Neural progenitor cell (in vitro differentiated cells): ENCODE results near the gene RANGAP1. TPM values are rescaled to one million over a fixed set of nuclear protein-coding genes. Genes with fewer than 3 reads are reported as not detected.

Experiments used
- DNase-seq: peaks from one replicate; pipeline ENCODE4 v3.0.0-alpha.2; 2016; ENCODE audit warnings: low spot score
- H2AFZ ChIP-seq: fragments of 200-600 bp; sonication (generic); replicated peaks from 2 replicates; pipeline ENCODE4 v1.6.1; 2016; ENCODE audit warnings: antibody characterized with exemption
- H3F3A ChIP-seq: fragments of 200-600 bp; sonication (generic); 2 replicates; pipeline ENCODE4 v1.6.1; 2016; ENCODE audit warnings: antibody characterized with exemption, low read depth
- H3K27ac ChIP-seq: fragments of 200-600 bp; sonication (generic); 2 replicates; pipeline ENCODE4 v1.5.1; 2016; ENCODE audit warnings: mild to moderate bottlenecking
- H3K27me3 ChIP-seq: fragments of 200-600 bp; sonication (generic); 2 replicates; pipeline ENCODE4 v1.6.1; 2016; ENCODE audit warnings: mild to moderate bottlenecking, moderate library complexity
- H3K36me3 ChIP-seq: fragments of 200-600 bp; sonication (generic); 2 replicates; pipeline ENCODE4 v1.5.1; 2016
- H3K4me1 ChIP-seq: fragments of 200-600 bp; sonication (generic); 2 replicates; pipeline ENCODE4 v1.6.1; 2016; ENCODE audit warnings: mixed run types
- H3K4me2 ChIP-seq: fragments of 200-600 bp; sonication (generic); 2 replicates; pipeline ENCODE4 v1.6.1; 2016
- H3K4me3 ChIP-seq: fragments of 200-600 bp; sonication (generic); 2 replicates; pipeline ENCODE4 v1.5.1; 2016
- H3K79me2 ChIP-seq: fragments of 200-600 bp; sonication (generic); 2 replicates; pipeline ENCODE4 v1.6.1; 2016; ENCODE audit warnings: low read depth
- H3K9ac ChIP-seq: fragments of 200-600 bp; sonication (generic); 2 replicates; pipeline ENCODE4 v1.6.1; 2016
- H3K9me3 ChIP-seq: fragments of 200-600 bp; sonication (generic); 2 replicates; pipeline ENCODE4 v1.5.1; 2016; ENCODE audit warnings: low read depth
- H4K20me1 ChIP-seq: fragments of 200-600 bp; sonication (generic); 2 replicates; pipeline ENCODE4 v1.6.1; 2016; ENCODE audit warnings: low read depth
- H3K27ac Mint-ChIP-seq: 3 replicates; pipeline ENCODE4 v1.8.0; 2021; ENCODE audit warnings: mixed read lengths
- H3K27me3 Mint-ChIP-seq: 2 replicates; pipeline ENCODE4 v1.8.0; 2022; ENCODE audit warnings: low read depth, mild to moderate bottlenecking, inconsistent platforms, moderate library complexity, mixed read lengths; ENCODE audit not compliant: insufficient read depth
- H3K36me3 Mint-ChIP-seq: 3 replicates; pipeline ENCODE4 v1.8.0; 2021; ENCODE audit warnings: mixed read lengths
- H3K4me1 Mint-ChIP-seq: 3 replicates; pipeline ENCODE4 v1.8.0; 2021; ENCODE audit warnings: mixed read lengths
- H3K4me3 Mint-ChIP-seq: 3 replicates; pipeline ENCODE4 v1.8.0; 2021; ENCODE audit warnings: mild to moderate bottlenecking, moderate library complexity, mixed read lengths
- H3K9me3 Mint-ChIP-seq: 3 replicates; pipeline ENCODE4 v1.8.0; 2020; ENCODE audit warnings: mixed read lengths
- EZH2 ChIP-seq: fragments of 200-600 bp; sonication (generic); IDR thresholded peaks from 2 replicates; pipeline ENCODE4 v1.6.1; 2017; ENCODE audit warnings: antibody characterized with exemption, mild to moderate bottlenecking, moderate library complexity
- EZH2phosphoT487 ChIP-seq: fragments of 200-600 bp; sonication (generic); IDR thresholded peaks from 2 replicates; pipeline ENCODE4 v1.6.1; 2017; ENCODE audit warnings: antibody characterized with exemption
- microRNA-seq: library from miRNA; unstranded; fragments of <30 nt; microRNA quantifications from one replicate; pipeline ENCODE4, GENCODE V29; 2016
- small RNA-seq: library from RNA; depleted of rRNA; stranded (forward); fragments of <200 nt; gene quantifications from one replicate; pipeline ENCODE3, GENCODE V24; 2015
- total RNA-seq: library from RNA; depleted of rRNA; stranded (reverse); fragments of >200 nt; gene quantifications from 2 replicates; pipeline ENCODE4 v1.2.3, GENCODE V29; 2015; ENCODE audit warnings: low replicate concordance

Gene RANGAP1
- total RNA-seq, 1 donor from 2014 or later, result 53.4 TPM

- Histone ChIP-seq H3K4me1 (no peaks in the 10 kb centered on the region), H3K9ac (no peak overlapping the region), H2AFZ (peak overlapping the region; percentile 98), H3K27ac (no peak overlapping the region), H3K4me3 (peak overlapping the region; percentile 60), H3K9me3 (no peaks in the 10 kb centered on the region), H3K4me2 (peak overlapping the region; percentile 91), H3F3A (peaks cover 22% of the 10 kb centered on the region), H3K36me3 (no peaks in the 10 kb centered on the region), H3K79me2 (no peaks in the 10 kb centered on the region), H3K27me3 (peaks cover 72% of the 10 kb centered on the region), H4K20me1 (no peaks in the 10 kb centered on the region)
- DNase-seq, result peak; percentile 93
- Mint-ChIP-seq H3K36me3 (no peaks in the 10 kb centered on the region), H3K27ac (no peak overlapping the region), H3K4me3 (peak overlapping the region; percentile 85), H3K9me3 (no peaks in the 10 kb centered on the region), H3K27me3 (peaks cover 17% of the 10 kb centered on the region), H3K4me1 (peaks cover 7% of the 10 kb centered on the region)
- TF ChIP-seq EZH2 (peak; percentile 64), EZH2phosphoT487 (no peak)
These were observed 88.7 kb downstream of the RANGAP1 start for GRCh38 chr22:41197038-41197972.

Small RNA genes within 50 kb of the gene (microRNA-seq; reads per million reads assigned to microRNA genes)
- not detected for gene MIR6889

Small RNA genes within 50 kb of the gene (small RNA-seq; reads per million reads assigned to genes)
- not detected for gene MIR6889

Other genes starting within 250 kb of the RANGAP1 start
- 57.9 and 66.6 TPM in 2 replicates for gene EP300, start 193.6 kb downstream of the RANGAP1 start, total RNA-seq
- 14.4 and 24.4 TPM in 2 replicates for gene L3MBTL2, start 80.9 kb downstream of the RANGAP1 start, total RNA-seq
- gene CHADL, start 45.3 kb downstream of the RANGAP1 start, total RNA-seq, result 0.56 TPM in 1 of 2 replicates, not detected in the other
- gene ZC3H7B, start 15.3 kb upstream of the RANGAP1 start, total RNA-seq, result 25.8 and 56.3 TPM in 2 replicates
- 11.0 and 17.2 TPM in 2 replicates for gene TEF, start 95.8 kb upstream of the RANGAP1 start, total RNA-seq
- 23.4 and 37.7 TPM in 2 replicates for gene TOB2, start 160.6 kb upstream of the RANGAP1 start, total RNA-seq
- gene PHF5A, start 182.5 kb upstream of the RANGAP1 start, total RNA-seq, result 106 and 114 TPM in 2 replicates
- gene ACO2, start 182.9 kb upstream of the RANGAP1 start, total RNA-seq, result 36.6 and 61.8 TPM in 2 replicates